Measurements from ENCODE around the gene NFATC4.

NFATC4 gene

GRCh38 chr14:24428628-24429394, 60.8 kb downstream of the NFATC4 start:
- no peaks in the 10 kb centered on the region for H3K79me2 ChIP-seq (ENCODE audit: insufficient read depth, low read depth)
- peaks cover 18% of the 10 kb centered on the region for H3K4me1 ChIP-seq (ENCODE audit: low read depth, poor library complexity, severe bottlenecking)
- no peaks in the 10 kb centered on the region for H3K36me3 ChIP-seq (ENCODE audit: insufficient read depth)
- H3K27ac ChIP-seq, result peak overlapping the region; percentile 94
- no peaks in the 10 kb centered on the region for H3K27me3 ChIP-seq (ENCODE audit: insufficient read depth, low read depth)
- no peak for TF ChIP-seq CTCF (conservative IDR thresholded peaks at IDR 0.05; ENCODE audit: low read depth, low read length)
- H4K20me1 ChIP-seq (ENCODE audit: insufficient read depth), result no peaks in the 10 kb centered on the region
- H3K4me3 ChIP-seq (IDR thresholded peaks at IDR 0.05; ENCODE audit: insufficient read depth, low read depth, low read length), result no peak overlapping the region
- H3K9ac ChIP-seq, result peak overlapping the region; percentile 87
- H3K4me2 ChIP-seq, result peak overlapping the region; percentile 86
- H2AFZ ChIP-seq (ENCODE audit: low read depth), result peak overlapping the region; percentile 39; the same call in 1 of the 2 replicates

Measured in KMS-11 (cell line).